ENCODE measurements around the gene FAM169A. TPM values are rescaled to one million over a fixed set of nuclear protein-coding genes. Genes with fewer than 3 reads are reported as not detected.

Gene FAM169A
- total RNA-seq, 6 experiments from 2014 or later: 0.02 to 0.07 TPM; not detected in 4

GRCh38 chr5:74786851-74787250 lies 79.3 kb downstream of the FAM169A start:
- no peak overlapping the region for H3K4me3 Mint-ChIP-seq
- peaks cover 9% of the 10 kb centered on the region for H3K9me3 Mint-ChIP-seq
- no peak overlapping the region for H3K27ac Mint-ChIP-seq
- H3K27me3 Mint-ChIP-seq (ENCODE audit: insufficient read depth): peaks cover 4% of the 10 kb centered on the region; the same call in 1 of the 2 replicates
- H3K4me1 Mint-ChIP-seq (ENCODE audit: low read depth): no peaks in the 10 kb centered on the region
- no peak for DNase-seq
- H3K36me3 Mint-ChIP-seq (ENCODE audit: low read depth): peaks cover 8% of the 10 kb centered on the region; the same call in 1 of the 2 replicates
- no peak for TF ChIP-seq CTCF (IDR thresholded peaks at IDR 0.05)

DNA sequence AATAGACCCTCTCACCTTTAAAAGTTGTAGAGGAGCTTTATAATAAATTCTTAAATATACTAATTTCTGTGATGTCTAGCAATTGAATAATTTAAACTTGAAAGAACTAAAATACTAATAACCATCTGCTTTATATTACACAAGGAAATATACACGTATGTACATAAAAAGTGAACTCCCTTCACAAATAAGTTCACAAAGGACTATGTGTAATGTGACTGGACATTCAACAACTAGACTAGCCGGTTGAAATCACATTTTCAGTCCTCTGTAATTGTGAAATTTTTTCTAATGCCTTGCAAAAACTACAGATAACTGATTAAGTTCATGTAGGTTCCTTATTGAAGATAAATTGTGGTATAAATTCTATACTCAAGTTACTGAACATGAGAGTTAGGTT lies 87.6 kb downstream of the FAM169A start:
- DNase-seq: no peak
- Mint-ChIP-seq H3K4me3 (no peak overlapping the region), H3K9me3 (no peaks in the 10 kb centered on the region), H3K27ac (no peak overlapping the region), H3K27me3 (ENCODE audit: insufficient read depth) (no peaks in the 10 kb centered on the region), H3K4me1 (ENCODE audit: low read depth) (no peaks in the 10 kb centered on the region), H3K36me3 (ENCODE audit: low read depth) (peaks cover 6% of the 10 kb centered on the region; the same call in 1 of the 2 replicates)
- no peak for TF ChIP-seq CTCF (IDR thresholded peaks at IDR 0.05)

DNA sequence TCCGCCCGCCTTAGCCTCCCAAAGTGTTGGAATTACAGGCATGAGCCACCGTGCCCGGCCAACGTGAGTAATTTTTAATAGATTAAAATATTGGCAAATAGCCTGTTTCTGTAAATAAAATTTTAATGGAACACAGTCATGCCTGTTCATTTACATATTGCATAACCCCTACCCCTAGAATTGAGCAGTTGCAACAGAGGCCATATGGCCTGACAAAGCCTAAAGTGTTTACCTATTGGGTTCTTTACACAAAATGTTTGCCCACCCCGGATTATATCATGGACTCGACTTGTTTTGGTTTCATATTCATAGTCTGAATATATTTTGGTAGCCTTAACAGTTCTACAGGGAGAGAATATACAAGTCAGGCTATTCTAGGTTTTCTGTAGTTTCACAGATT lies 93.8 kb downstream of the FAM169A start:
- Mint-ChIP-seq H3K4me3 (no peak overlapping the region), H3K27ac (no peak overlapping the region), H3K9me3 (no peaks in the 10 kb centered on the region), H3K36me3 (ENCODE audit: low read depth) (peaks cover 22% of the 10 kb centered on the region), H3K27me3 (ENCODE audit: insufficient read depth) (no peaks in the 10 kb centered on the region; the same call in 1 of the 2 replicates), H3K4me1 (ENCODE audit: low read depth) (peaks cover 7% of the 10 kb centered on the region; the same call in 1 of the 2 replicates)
- no peak for TF ChIP-seq CTCF (IDR thresholded peaks at IDR 0.05)
- DNase-seq: no peak

DNA sequence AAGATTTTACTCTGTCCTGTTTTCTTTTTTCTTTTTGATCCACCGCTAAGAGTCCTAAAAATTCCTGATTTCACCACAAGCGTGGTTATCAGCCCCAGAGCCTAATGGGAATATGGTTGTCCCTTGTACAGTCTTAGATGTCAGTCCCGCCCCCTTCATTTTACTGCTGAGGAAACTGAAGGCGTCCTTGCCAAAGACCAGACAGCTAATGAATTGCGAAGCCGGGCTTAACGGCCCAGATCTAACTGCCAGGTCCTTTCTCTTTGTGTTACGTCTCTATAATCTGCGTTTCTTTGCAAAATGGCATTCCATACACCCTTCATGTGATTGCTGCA lies 98.6 kb downstream of the FAM169A start:
- peak overlapping the region; percentile 96 for H3K4me3 Mint-ChIP-seq
- H3K27me3 Mint-ChIP-seq (ENCODE audit: insufficient read depth): no peaks in the 10 kb centered on the region; the same call in 1 of the 2 replicates

GRCh38 chr5:74766849-74767578 lies 99.2 kb downstream of the FAM169A start, which contains the start of the genes GFM2 and NSA2:
GFM2 (minus strand) TSS chr5:74767117; CDS start chr5:74763742, 3,375 bp downstream.
NSA2 (plus strand) TSS chr5:74767249; CDS start chr5:74767361, 112 bp downstream.
- Mint-ChIP-seq H3K4me1 (ENCODE audit: low read depth) (peaks cover 39% of the 10 kb centered on the region), H3K27me3 (ENCODE audit: insufficient read depth) (no peaks in the 10 kb centered on the region; the same call in 1 of the 2 replicates), H3K36me3 (ENCODE audit: low read depth) (peaks cover 9% of the 10 kb centered on the region), H3K4me3 (peak within 1 kb of the TSS; percentile 96), H3K9me3 (no peaks in the 10 kb centered on the region), H3K27ac (peak within 1 kb of the TSS; percentile 94)
- TF ChIP-seq CTCF (IDR thresholded peaks at IDR 0.05): no peak
- peak; percentile 91 for DNase-seq

More for the DNA sequence above, 98.6 kb downstream of the FAM169A start:
- H3K4me1 Mint-ChIP-seq (ENCODE audit: low read depth): peaks cover 34% of the 10 kb centered on the region
- H3K9me3 Mint-ChIP-seq: no peaks in the 10 kb centered on the region
- peak; percentile 35 for DNase-seq
- H3K36me3 Mint-ChIP-seq (ENCODE audit: low read depth): peaks cover 14% of the 10 kb centered on the region
- no peak for TF ChIP-seq CTCF (IDR thresholded peaks at IDR 0.05)
- peak overlapping the region; percentile 94 for H3K27ac Mint-ChIP-seq
